RPMI8226 (cell line): ENCODE measurements around the gene INA.

Source experiments
- DNase-seq: peaks from one replicate; pipeline ENCODE4 v3.0.0-alpha.2; 2015

INA gene

GRCh38 chr10:103276251-103276895 is 565 bp upstream of the INA start:
- DNase-seq: no peak

GRCh38 chr10:103277713-103278536 is 987 bp downstream of the INA start:
- no peak for DNase-seq

DNA sequence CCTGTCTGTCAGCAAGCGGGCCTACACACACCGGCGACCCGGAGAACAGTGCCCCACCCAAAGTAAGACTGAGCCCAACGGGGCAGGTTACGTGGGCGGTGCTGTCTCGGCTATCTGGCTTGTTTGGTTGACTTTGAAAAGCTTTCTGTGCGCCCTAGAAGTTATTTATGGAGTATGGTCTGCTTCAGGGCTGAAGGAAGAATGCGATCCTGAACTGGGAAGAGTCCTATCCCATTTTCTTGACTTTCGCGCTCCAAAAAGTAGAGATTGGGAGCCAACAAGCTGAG is 1.5 kb downstream of the INA start:
- DNase-seq: no peak

- peak; percentile 20 for DNase-seq
Observed at GRCh38 chr10:103278862-103279298, 1.9 kb downstream of the INA start.

- DNase-seq: no peak
Observed at GRCh38 chr10:103280031-103280430, 3.1 kb downstream of the INA start.

DNA sequence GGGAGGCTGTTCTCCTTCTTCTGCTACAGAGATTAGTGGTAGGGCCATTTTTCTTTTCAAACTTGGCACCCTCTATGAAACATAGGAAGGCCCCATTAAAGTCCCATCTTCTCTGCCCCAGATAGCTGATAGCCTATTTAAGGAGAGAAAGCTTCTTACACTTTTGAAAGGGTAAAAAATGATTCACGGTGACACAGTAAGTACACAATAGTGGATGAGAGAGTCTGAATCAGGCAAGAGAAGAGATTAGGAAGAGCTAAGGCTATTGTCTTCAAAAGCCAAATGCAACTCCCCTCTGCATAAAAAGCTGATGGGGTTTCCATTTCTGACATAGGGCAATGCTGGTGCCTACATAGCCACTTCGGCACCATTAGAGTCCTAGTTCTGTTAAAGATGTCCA is 3.6 kb downstream of the INA start:
- DNase-seq: no peak

DNA sequence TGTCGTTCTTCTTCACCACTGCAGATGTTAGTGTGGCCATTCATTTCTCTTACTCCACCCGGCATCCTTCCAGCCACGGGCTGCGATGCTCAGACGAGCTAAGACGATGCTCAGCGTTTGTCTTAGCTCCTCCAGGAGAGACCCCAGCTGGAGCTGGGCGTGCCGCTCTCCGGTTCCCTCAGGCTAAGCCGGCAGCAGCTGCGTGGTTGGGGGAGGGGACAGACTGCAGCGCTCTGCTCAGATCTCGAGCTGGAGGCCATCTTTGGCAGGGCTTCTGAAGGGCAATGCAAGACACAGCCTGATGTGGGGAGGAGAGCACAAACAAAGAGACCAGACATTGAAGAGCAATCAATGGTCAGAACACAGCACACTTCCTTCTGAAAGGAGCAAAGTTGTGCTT is 4.8 kb downstream of the INA start:
- DNase-seq: peak; percentile 51

- no peak for DNase-seq
Observed at GRCh38 chr10:103282961-103283360, 6.0 kb downstream of the INA start.

DNA sequence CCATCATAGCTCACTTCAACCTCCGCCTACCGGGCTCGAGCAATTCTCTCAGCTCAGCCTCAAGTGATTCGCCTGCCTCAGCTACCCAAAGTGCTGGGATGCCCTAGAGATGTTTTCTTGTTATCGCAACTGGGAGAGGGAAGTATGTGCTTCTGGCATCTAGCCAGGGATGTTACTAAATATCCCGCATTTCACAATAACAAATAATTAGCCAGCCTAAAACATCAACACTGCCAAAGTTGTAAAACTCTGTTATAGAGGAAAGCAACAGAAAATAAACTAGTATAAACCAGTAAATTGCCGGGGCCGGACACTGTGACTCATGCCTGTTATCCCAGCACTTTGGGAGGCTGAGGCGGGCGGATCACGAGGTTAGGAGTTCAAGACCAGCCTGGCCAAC is 7.2 kb downstream of the INA start:
- no peak for DNase-seq

DNA sequence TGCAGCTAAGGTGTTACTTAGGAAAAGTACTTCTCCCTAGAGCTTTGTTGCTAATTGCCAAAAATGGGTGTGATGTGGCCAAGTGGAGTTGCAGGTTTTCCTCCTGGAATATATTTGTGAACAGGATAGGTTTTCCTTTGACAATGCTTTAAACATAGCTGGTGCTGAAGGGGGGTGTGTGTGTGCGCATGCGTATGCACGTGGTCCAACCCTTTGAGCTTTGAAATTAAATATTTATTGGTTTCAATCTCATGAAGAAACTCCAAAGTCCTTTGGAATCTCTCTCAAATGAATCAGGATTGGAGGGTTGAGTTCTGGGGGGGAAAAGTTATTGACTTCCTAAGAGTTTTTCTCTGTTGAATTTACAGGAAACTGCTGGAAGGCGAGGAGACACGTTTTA is 11.1 kb downstream of the INA start:
- no peak for DNase-seq

- no peak for DNase-seq
Observed at GRCh38 chr10:103291588-103291987, 14.7 kb downstream of the INA start.

GRCh38 chr10:103295374-103296015 is 18.6 kb downstream of the INA start:
- no peak for DNase-seq

- DNase-seq: no peak
Observed at GRCh38 chr10:103307594-103307993, 30.7 kb downstream of the INA start.

DNA sequence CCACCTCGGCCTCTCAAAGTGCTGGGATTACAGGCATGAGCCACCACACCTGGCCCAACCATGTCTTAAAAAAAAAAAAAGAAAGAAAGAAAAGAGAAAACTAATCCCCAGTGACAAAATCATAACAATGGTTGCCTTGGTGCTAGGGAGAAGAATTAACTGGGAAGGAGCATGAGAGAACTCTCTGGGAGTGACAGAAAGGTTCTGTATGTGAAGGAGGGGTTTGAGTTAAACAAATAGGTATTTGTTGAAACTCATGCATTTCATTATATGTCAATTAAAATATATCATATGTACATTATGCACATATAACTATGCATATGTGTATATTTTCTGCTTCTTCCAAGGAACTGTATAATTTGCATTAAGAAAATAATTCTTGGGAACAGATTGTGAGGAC is 33.3 kb downstream of the INA start:
- no peak for DNase-seq

DNA sequence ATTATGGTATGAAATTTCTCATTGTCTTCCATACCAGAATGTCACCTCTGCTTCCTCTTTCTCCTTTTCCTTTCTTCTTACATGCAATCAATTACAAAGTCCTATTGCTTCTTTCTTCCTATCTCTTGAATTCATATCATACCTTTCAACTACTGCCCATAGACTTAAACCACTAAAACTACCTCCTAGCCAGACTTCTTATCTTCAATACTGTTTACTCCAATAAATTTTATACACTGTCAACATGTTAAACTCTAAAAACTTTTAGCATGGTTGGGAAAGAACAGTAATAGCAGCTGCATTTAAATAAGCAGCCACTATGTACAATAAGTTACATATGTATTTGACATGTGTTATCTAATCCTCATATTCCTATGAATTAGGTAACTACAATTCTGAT is 39.1 kb downstream of the INA start:
- no peak for DNase-seq

GRCh38 chr10:103327906-103328305 is 51.0 kb downstream of the INA start:
- no peak for DNase-seq

DNA sequence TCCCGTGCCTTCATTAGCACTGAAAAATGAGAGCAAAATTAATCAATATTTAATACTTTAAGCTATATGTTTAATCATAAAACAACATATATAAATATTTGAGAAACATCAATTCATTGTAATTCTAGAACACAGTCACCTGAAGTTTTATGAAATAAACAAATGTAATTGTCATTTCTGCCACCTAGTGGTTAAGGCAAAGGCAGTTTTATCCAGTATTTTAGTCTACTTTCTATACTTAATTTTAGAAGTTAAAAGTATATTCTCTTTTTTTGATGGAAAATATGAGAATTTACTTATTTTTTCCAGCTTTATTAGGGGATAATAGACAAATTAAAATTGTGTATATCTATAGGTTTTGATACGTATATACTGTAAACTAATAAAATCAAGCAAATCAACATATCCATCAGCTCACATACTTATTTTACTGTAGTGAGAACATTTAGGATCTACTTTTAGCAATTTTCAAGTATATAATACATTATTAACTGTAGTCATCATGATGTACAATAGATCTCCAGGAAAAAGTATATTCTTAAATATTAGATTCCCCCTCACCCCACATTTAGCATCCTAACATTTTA is 57.1 kb downstream of the INA start:
- peak; percentile 18 for DNase-seq

- DNase-seq: no peak
Observed at GRCh38 chr10:103334567-103334966, 57.6 kb downstream of the INA start.

DNA sequence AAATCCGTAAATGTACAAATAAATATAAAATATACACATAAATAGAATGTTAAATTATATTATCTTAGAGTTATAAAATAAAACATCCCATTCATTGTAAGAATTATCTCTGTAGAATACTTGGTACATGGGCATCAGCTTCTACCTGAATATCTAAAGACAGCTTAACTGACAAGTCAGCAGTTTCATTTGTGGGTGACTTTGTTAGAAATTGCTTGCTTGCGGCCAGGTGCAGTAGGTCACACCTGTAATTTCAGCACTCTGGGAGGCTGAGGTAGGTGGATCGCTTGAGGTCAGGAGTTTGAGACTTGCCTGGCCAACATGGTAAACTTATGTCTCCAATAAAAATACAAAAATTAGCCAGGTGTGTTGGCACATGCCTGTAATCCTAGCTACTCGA is 59.4 kb downstream of the INA start:
- peak; percentile 78 for DNase-seq
